Measurements from ENCODE around the gene TOP2B.

GRCh38 chr3:25584011-25584789 is 80.5 kb downstream of the TOP2B start:
- TF ChIP-seq ARNT (IDR thresholded peaks at IDR 0.05) (no peak), LEF1 (IDR thresholded peaks at IDR 0.05; ENCODE audit: borderline replicate concordance) (no peak), SUZ12 (IDR thresholded peaks at IDR 0.05) (no peak)
